K562 (cell line): Measurements from ENCODE around the gene AMZ1. TPM values are rescaled to one million over a fixed set of nuclear protein-coding genes. Genes with fewer than 3 reads are reported as not detected.

Source experiments
- ATAC-seq: fragments of 200-7000 bp; cut with Tn5 transposase; 3 replicates; pipeline ENCODE4 v1.9.1; 2020; ENCODE audit warnings: moderate library complexity
- BruUV-seq: library from RNA; stranded (reverse); fragments of 400-500 nt; replicated peaks from 2 replicates; lab custom pipeline; 2021; lab: Mats Ljungman, UMichigan
- CTCF ChIA-PET: fragments of 300-600 bp; formaldehyde crosslinking; extraction: SDS; loops from one replicate; lab custom pipeline; 2021; ENCODE audit warnings: low intra/inter-chr PET ratio; lab: Yijun Ruan, JAX
- POLR2A ChIA-PET: fragments of 300-600, 350-650 bp; sonication (Branson Sonifier 250); formaldehyde crosslinking; extraction: SDS; loops from one replicate; lab custom pipeline; 2021; ENCODE audit warnings: antibody characterized with exemption, inconsistent platforms; lab: Yijun Ruan, JAX
- DNase-seq, 4 experiments: peaks; one replicate each; pipeline versions ENCODE4 v3.0.0 to v3.0.0-alpha.2; 2011 to 2018; ENCODE audit warnings: low spot score in 3 of 4, mixed read lengths in 3 of 4; ENCODE audit errors: extremely low read depth in 1 of 4
- FAIRE-seq: peaks from 2 replicates; lab custom pipeline; 2011; peaks lifted over from hg19 to GRCh38; lab: Jason Lieb, UNC
- H2AFZ ChIP-seq: 2 replicates; pipeline ENCODE4 v1.6.0; 2011; ENCODE audit warnings: low read depth, low read length, control low read depth, inconsistent platforms
- H3K27ac ChIP-seq: fragments of 200-600 bp; 3 replicates; pipeline ENCODE4 v1.8.0; 2011; ENCODE audit warnings: low read depth, mild to moderate bottlenecking, control low read depth, inconsistent platforms, low read length, moderate library complexity, mixed read lengths; ENCODE audit errors: extremely low read depth
- H3K27me3 ChIP-seq, 2 experiments: fragments of 300-600 bp in 1 of 2; 2 replicates in 1 of 2; 3 replicates in 1 of 2; pipeline versions ENCODE4 v1.6.0 to v1.8.0; 2011; ENCODE audit warnings: inconsistent platforms in 2 of 2, low read length in 2 of 2, mild to moderate bottlenecking in 1 of 2, mixed read lengths in 1 of 2, moderate library complexity in 1 of 2; ENCODE audit not compliant: control insufficient read depth in 2 of 2, insufficient read depth in 2 of 2
- H3K36me3 ChIP-seq: fragments of 300-600 bp; 3 replicates; pipeline ENCODE4 v1.8.0; 2011; ENCODE audit warnings: mild to moderate bottlenecking, low read length, inconsistent platforms; ENCODE audit not compliant: control insufficient read depth, insufficient read depth
- H3K4me1 ChIP-seq, 2 experiments: fragments of 200-600 bp in 1 of 2; replicated peaks in 1 of 2; 2 replicates in 1 of 2; 3 replicates in 1 of 2; pipeline versions ENCODE4 v1.5.1 to v1.8.0; 2011; ENCODE audit warnings: inconsistent platforms in 2 of 2, low read length in 2 of 2, mild to moderate bottlenecking in 1 of 2, mixed read lengths in 1 of 2, moderate library complexity in 1 of 2; ENCODE audit not compliant: control insufficient read depth in 2 of 2, insufficient read depth in 2 of 2
- H3K4me2 ChIP-seq: 2 replicates; pipeline ENCODE4 v1.6.1; 2011; ENCODE audit warnings: low read length, control low read depth, inconsistent platforms, mixed read lengths; ENCODE audit not compliant: insufficient read depth
- H3K4me3 ChIP-seq: fragments of 200-600 bp; sonication (generic), shearing (Covaris generic); 2 replicates; pipeline ENCODE4 v1.5.1; 2016; ENCODE audit warnings: control low read depth, inconsistent platforms
- H3K79me2 ChIP-seq: fragments of 200-600 bp; 3 replicates; pipeline ENCODE4 v1.8.0; 2011; ENCODE audit warnings: low read length, inconsistent platforms; ENCODE audit not compliant: control insufficient read depth, insufficient read depth
- H3K9ac ChIP-seq, 2 experiments: 2 replicates each; pipeline versions ENCODE4 v1.6.0 to v1.6.1; 2011; ENCODE audit warnings: low read depth in 2 of 2, low read length in 2 of 2, control low read depth in 1 of 2, inconsistent platforms in 1 of 2, mild to moderate bottlenecking in 1 of 2, mixed read lengths in 1 of 2; ENCODE audit not compliant: insufficient read depth in 1 of 2
- H3K9me1 ChIP-seq: one replicate; pipeline ENCODE4 v1.6.0; 2011; ENCODE audit warnings: inconsistent platforms, mild to moderate bottlenecking, low read length, moderate library complexity; ENCODE audit not compliant: control insufficient read depth, insufficient read depth
- H3K9me3 ChIP-seq: replicated peaks from 2 replicates; pipeline ENCODE4 v1.5.1; 2011; ENCODE audit warnings: low read depth, low read length, inconsistent platforms; ENCODE audit not compliant: control insufficient read depth, insufficient read depth
- H4K20me1 ChIP-seq: replicated peaks from 2 replicates; pipeline ENCODE4 v1.6.1; 2011; ENCODE audit warnings: low read length, inconsistent platforms, mixed read lengths; ENCODE audit not compliant: control insufficient read depth, insufficient read depth
- HNRNPL ChIP-seq: fragments of 200-400 bp; formaldehyde crosslinking; IDR thresholded peaks from 2 replicates; pipeline ENCODE4 v1.6.1; 2017; ENCODE audit warnings: low read depth, mild to moderate bottlenecking, low read length
- HNRNPUL1 ChIP-seq: fragments of 200-400 bp; formaldehyde crosslinking; IDR thresholded peaks from 2 replicates; pipeline ENCODE4 v1.6.1; 2017; ENCODE audit warnings: low read length
- HSF4 ChIP-seq: fragments of 250-450 bp; sonication (Bioruptor Pico); IDR thresholded peaks from 2 replicates; pipeline ENCODE4 v2.1.2; 2022; ENCODE audit warnings: mild to moderate bottlenecking, moderate library complexity, borderline replicate concordance
- KLF10 ChIP-seq: fragments of 250-450 bp; sonication (Bioruptor Pico); IDR thresholded peaks from 2 replicates; pipeline ENCODE4 v1.6.1; 2021; ENCODE audit warnings: matching md5 sums
- PML ChIP-seq: IDR thresholded peaks from 2 replicates; pipeline ENCODE4 v1.6.1; 2012; ENCODE audit warnings: low read length, inconsistent platforms
- PRPF4 ChIP-seq: fragments of 200-400 bp; formaldehyde crosslinking; IDR thresholded peaks from one replicate; pipeline ENCODE4 v1.6.1; 2017; ENCODE audit warnings: low read length, low read depth, mild to moderate bottlenecking; ENCODE audit not compliant: insufficient read depth, poor library complexity, severe bottlenecking
- SMAD4 ChIP-seq: fragments of 250-450 bp; sonication (Bioruptor Pico); conservative IDR thresholded peaks from 2 replicates; pipeline ENCODE4 v1.8.0; 2021; ENCODE audit warnings: inconsistent platforms, mild to moderate bottlenecking, moderate library complexity
- ZFP36 ChIP-seq: fragments of 150-350 bp; IDR thresholded peaks from 2 replicates; pipeline ENCODE4 v1.6.1; 2018; ENCODE audit warnings: low read length, low read depth; ENCODE audit not compliant: partially characterized antibody
- ZNF197 ChIP-seq: fragments of 200-800 bp; sonication (Bioruptor generic); IDR thresholded peaks from 2 replicates; pipeline ENCODE4 v1.6.1; 2016; ENCODE audit warnings: low read depth, missing genetic modification characterization, missing compliant biosample characterization
- ZNF77 ChIP-seq: fragments of 250-450 bp; sonication (Bioruptor Pico); IDR thresholded peaks from 2 replicates; pipeline ENCODE4 v1.5.0; 2020
- WGBS: fragments of 100-300 bp; shearing (Covaris generic); methylation state at CpG from one replicate; pipeline ENCODE4 v1.1.6; 2016; ENCODE audit warnings: low coverage, mixed read lengths; ENCODE audit not compliant: insufficient coverage; ENCODE audit errors: missing lambda C conversion rate; 5-methylcytosine and 5-hydroxymethylcytosine counted together
- in situ Hi-C: fragments of 300-500 bp; cut with MboI; formaldehyde crosslinking; loops from 4 replicates; pipeline ENCODE4 v1.15.0; 2018; ENCODE audit warnings: inconsistent platforms, mixed read lengths
- intact Hi-C: fragments of 100-400 bp; cut with micrococcal nuclease; formaldehyde crosslinking; loops from 2 replicates; pipeline ENCODE4 v1.14.2; 2022
- polyA plus RNA-seq, 8 experiments: library from polyadenylated mRNA; depleted of rRNA in 4 of 8; stranded (reverse) in 5 of 8; unstranded in 3 of 8; fragments of >200 nt; fragmentation: Nextera tagmentation in 2 of 8; fragmentation: Illumina TruSeq in 1 of 8; extraction: Ambion mirVana in 2 of 8; extraction: Trizol in 1 of 8; gene quantifications; 2 replicates each; pipeline versions ENCODE4 v1.2.1 to v1.2.3, GENCODE V29; 2011 to 2014; ENCODE audit warnings: inconsistent platforms in 1 of 8, missing spikeins in 1 of 8
- total RNA-seq, 7 experiments: library from RNA; depleted of rRNA in 6 of 7; stranded (reverse); fragments of >200 nt in 6 of 7; fragmentation: Illumina TruSeq in 2 of 7; extraction: Trizol in 2 of 7; gene quantifications; 2 replicates each; pipeline versions ENCODE4 v1.2.1 to v1.2.3, GENCODE V29; 2011 to 2021; ENCODE audit warnings: low replicate concordance in 1 of 7
- TF ChIP-seq, protein P1 (sequence below): sonication (generic); formaldehyde crosslinking; IDR thresholded peaks from 2 replicates; pipeline ENCODE4 v1.8.1; 2023; ENCODE audit warnings: mild to moderate bottlenecking, missing genetic modification reagents
- TF ChIP-seq, protein P2 (sequence below): fragments of 250-450 bp; sonication (Bioruptor Pico); IDR thresholded peaks from 2 replicates; pipeline ENCODE4 v1.5.0; 2021; ENCODE audit warnings: mild to moderate bottlenecking, borderline replicate concordance

Gene AMZ1
- total and polyA plus RNA-seq, 9 of the 15 experiments (the other 6 are each of a cell fraction or from before 2014, with no cell fraction given) = not detected

DNA sequence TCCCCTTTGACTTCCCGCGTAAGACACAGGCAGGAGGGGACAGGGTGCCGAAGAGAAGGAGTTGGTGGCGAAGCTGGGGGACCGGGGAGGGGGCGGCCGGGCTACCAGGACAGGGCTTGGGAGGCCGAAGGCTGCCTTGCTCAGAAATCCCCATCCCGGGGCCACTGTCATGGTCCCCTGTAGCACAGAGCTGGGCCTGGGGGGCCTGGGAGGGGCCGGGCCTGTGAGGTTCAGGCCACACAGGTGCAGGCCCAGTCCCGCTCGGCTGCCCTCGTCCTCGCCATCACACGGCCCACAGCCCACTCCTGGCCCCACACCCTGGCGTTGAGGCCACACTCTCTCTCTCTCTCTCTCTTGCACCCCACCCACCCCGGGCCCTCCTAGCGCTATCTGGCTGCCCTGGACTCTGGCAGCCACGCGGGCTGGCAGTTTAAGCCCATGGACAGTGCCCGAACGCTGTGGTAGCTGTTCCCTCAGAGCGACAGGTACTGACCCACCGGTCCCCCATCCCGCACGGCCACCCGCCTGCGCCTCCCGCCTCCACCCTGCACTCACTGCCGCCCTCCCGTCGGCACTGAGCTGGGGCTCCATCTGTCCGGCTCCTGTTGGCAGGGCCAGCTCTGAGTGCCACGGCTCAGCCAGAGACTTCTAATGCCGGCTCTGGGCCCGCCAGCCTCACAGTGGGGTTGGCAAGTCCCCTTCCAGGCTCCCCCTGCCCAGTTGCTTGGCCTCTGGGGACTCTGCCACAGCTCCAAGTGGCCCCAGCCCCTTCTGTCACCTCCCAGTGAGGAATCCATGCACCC, 28.2 kb upstream of the AMZ1 start:
- ATAC-seq = no peak
- ChIA-PET CTCF (no interaction called here), POLR2A (interaction anchor here (0.6 kb wide), 1 partner anchor 340 kb away, joined by 3 read pairs; no protein-coding TSS in a partner anchor)
- no TSS peak for BruUV-seq
- peaks cover 5% of the 10 kb centered on the region; the same call in 1 of the 2 replicates for H4K20me1 ChIP-seq
- H3K4me3 ChIP-seq = no peak overlapping the region
- no peaks in the 10 kb centered on the region for H3K36me3 ChIP-seq
- no peak overlapping the region for H3K4me2 ChIP-seq
- peaks cover 4 to 71% of the 10 kb centered on the region in 2 experiments for H3K4me1 ChIP-seq
- H3K27me3 ChIP-seq = peaks cover 2 to 17% of the 10 kb centered on the region in 2 experiments; a peak in 2 of 5 replicates
- no peaks in the 10 kb centered on the region for H3K79me2 ChIP-seq
- WGBS = 65% methylated on average over 23 of the region's 36 CpGs
- H2AFZ ChIP-seq = no peak overlapping the region
- in situ Hi-C loops (no loop called here), intact Hi-C loops (loop anchor here (10.0 kb wide), 2 partner anchors 95 to 185 kb away; partner anchors contain the start of gene GRIFIN)
- no peak for DNase-seq
- FAIRE-seq = no peak
- no peaks in the 10 kb centered on the region for H3K9me3 ChIP-seq
- peaks cover 3% of the 10 kb centered on the region for H3K9me1 ChIP-seq
- peak overlapping the region in 1 of 2 experiments; percentile 81; a peak in 2 of 4 replicates for H3K9ac ChIP-seq
- no peak for TF ChIP-seq KLF10 (CRISPR knock-in tag)
- no peak for TF ChIP-seq PRPF4
- TF ChIP-seq HSF4 (CRISPR knock-in tag) = no peak
- peak; percentile 11; the same call in 1 of the 2 replicates for TF ChIP-seq HNRNPL
- TF ChIP-seq SMAD4 (CRISPR knock-in tag) = no peak
- no peak for TF ChIP-seq PML
- TF ChIP-seq, protein P1, sequence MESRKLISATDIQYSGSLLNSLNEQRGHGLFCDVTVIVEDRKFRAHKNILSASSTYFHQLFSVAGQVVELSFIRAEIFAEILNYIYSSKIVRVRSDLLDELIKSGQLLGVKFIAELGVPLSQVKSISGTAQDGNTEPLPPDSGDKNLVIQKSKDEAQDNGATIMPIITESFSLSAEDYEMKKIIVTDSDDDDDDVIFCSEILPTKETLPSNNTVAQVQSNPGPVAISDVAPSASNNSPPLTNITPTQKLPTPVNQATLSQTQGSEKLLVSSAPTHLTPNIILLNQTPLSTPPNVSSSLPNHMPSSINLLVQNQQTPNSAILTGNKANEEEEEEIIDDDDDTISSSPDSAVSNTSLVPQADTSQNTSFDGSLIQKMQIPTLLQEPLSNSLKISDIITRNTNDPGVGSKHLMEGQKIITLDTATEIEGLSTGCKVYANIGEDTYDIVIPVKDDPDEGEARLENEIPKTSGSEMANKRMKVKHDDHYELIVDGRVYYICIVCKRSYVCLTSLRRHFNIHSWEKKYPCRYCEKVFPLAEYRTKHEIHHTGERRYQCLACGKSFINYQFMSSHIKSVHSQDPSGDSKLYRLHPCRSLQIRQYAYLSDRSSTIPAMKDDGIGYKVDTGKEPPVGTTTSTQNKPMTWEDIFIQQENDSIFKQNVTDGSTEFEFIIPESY (CRISPR knock-in tag) = 0 out of 2 replicates have a peak, but pooled peaks have one; percentile 27
- no peak for TF ChIP-seq ZNF197 (CRISPR knock-in tag)
- no peak for TF ChIP-seq ZFP36
- TF ChIP-seq, protein P2, sequence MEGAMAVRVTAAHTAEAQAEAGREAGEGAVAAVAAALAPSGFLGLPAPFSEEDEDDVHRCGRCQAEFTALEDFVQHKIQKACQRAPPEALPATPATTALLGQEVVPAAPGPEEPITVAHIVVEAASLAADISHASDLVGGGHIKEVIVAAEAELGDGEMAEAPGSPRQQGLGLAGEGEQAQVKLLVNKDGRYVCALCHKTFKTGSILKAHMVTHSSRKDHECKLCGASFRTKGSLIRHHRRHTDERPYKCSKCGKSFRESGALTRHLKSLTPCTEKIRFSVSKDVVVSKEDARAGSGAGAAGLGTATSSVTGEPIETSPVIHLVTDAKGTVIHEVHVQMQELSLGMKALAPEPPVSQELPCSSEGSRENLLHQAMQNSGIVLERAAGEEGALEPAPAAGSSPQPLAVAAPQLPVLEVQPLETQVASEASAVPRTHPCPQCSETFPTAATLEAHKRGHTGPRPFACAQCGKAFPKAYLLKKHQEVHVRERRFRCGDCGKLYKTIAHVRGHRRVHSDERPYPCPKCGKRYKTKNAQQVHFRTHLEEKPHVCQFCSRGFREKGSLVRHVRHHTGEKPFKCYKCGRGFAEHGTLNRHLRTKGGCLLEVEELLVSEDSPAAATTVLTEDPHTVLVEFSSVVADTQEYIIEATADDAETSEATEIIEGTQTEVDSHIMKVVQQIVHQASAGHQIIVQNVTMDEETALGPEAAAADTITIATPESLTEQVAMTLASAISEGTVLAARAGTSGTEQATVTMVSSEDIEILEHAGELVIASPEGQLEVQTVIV (CRISPR knock-in tag) = no peak
- TF ChIP-seq ZNF77 = no peak
- TF ChIP-seq HNRNPUL1 = no peak
- H3K27ac ChIP-seq = no peak overlapping the region
